OCI-LY7 (cell line): ENCODE results near the gene MGST3.

Experiments
- CTCF ChIP-seq: fragments of 200-600 bp; sonication (generic); conservative IDR thresholded peaks from 2 replicates; pipeline ENCODE4 v1.5.1; 2014; ENCODE audit warnings: mild to moderate bottlenecking, antibody characterized with exemption, low read length, moderate library complexity, mixed read lengths
- EZH2phosphoT487 ChIP-seq: fragments of 200-600 bp; sonication (generic); IDR thresholded peaks from 2 replicates; pipeline ENCODE4 v1.6.1; 2018; ENCODE audit warnings: low read depth, borderline replicate concordance, mild to moderate bottlenecking, mixed run types, antibody characterized with exemption, low read length, moderate library complexity, mixed read lengths

GRCh38 chr1:165668184-165668583 is 37.1 kb downstream of the MGST3 start:
- TF ChIP-seq CTCF (no peak), EZH2phosphoT487 (no peak)
